HG02885 (cell line): ENCODE measurements around the gene ALPK3.
"Not testable (repeated sequence)": the region's sequence is repeated elsewhere in the genome, so short reads cannot be mapped to it uniquely, and the experiment has no call there.

Experiments
- ATAC-seq: cut with Tn5 transposase; IDR thresholded peaks from one replicate; pipeline ENCODE4 v1.9.1; 2021; ENCODE audit warnings: mild to moderate bottlenecking; ENCODE audit not compliant: unreplicated experiment, poor library complexity

The ALPK3 gene

DNA sequence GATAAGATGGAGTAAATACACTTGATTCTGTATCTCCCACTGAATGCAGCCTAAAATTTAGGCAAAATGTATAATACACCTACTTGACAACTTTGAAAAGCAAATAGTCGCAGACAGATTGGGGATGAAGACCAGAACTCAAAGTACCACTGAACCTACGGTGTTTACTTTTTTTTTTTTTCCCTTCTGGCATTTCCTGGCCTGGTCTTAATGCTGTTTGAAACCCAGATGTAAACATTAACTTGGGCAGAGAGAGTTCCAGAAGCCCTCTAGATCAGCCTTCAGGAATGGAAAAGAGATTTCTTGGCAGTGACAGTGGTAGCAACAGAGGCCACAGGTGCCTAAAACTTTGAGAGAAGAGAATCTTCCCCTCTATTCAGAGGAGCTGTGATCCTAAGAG lies 27.8 kb downstream of the ALPK3 start:
- no peak for ATAC-seq

DNA sequence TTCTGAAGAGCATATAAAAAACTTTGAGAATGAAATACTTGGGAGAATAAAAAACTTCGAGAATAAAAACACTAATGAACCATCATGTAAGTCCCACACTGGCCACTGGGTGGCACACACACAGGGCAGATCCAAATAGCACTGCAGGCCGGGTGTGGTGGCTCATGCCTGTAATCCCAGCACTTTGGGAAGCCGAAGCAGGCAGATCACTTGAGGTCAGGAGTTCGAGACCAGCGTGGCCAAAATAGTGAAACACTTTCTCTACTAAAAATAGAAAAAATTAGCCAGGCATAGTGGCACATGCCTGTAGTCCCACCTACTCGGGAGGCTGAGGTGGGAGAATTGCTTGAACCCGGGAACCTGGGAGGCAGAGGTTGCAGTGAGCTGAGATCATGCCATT lies 28.5 kb downstream of the ALPK3 start:
- not testable (repeated sequence) for ATAC-seq

DNA sequence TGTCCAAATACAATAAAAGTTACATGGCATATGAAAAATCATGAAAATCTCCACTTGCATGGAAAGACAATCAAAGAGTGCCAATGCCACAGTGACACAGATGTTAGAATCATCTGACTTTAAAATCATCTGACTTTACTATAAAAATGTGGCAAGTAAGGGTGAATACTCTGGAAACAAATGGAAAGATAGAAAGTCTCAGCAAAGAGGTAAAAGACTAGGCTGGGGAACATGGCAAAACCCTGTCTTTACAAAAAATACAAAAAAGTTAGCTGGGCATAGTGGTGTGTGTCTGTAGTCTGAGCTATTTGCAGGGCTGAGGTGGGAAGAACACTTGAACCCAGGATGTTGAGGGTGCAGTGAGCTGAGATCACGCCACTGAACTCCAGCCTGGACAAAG lies 29.1 kb downstream of the ALPK3 start:
- ATAC-seq = no peak

DNA sequence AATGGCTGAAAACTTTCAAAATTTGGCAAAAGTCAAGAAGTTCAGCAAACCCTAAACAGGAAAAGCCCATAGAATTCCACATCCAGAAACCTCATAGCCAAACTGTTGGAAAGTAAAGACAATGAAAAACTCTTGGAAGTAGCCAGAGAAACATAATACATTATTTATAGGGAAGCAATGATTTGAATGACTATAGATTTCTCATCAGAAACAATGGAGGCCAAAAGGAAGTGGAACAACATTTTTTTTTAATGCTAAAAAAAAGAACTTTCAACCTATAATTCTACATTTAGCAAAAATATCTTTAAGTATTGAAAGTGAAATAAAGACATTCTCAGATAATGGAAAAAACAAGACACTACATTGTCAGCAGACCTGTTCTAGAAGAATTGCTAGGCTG lies 30.2 kb downstream of the ALPK3 start:
- ATAC-seq = no peak

DNA sequence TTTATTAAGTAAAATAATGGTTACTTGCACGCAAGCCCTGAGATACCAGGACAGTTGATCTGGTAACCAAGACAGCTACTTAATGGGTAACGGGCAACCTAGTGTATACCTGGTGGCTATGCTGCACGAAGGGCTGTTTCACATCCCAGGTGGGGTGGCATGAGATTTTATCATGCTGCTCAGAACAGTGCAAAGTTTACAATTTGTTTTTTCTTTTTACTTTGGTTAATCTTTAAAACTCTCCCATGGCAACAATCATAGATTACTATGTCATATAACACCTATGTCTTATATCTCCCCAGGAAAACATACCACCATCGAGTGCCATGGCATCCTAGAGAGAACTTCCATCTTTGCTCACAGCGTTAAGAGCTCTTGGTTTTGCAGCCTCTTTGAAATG lies 35.1 kb downstream of the ALPK3 start:
- ATAC-seq = no peak

DNA sequence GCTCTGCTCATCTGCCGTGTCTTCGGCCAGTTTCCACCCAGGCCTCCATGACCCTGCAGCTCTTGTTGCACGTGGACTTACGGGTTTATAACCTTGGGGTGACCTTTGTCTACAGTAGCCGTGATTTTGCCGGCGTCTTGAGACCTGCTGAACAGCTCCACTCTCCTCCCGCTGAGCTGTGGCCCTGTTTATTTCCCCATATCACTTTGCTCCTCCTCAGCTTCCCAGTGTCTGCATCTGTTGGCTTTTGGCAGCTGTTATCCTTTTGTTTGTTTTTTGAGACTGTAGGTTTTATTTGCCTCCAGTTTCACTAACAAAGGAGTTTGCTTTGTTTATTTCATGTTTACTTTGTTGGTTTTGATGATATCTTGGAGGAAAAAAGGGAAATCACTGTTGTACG lies 38.0 kb downstream of the ALPK3 start:
- ATAC-seq = no peak

DNA sequence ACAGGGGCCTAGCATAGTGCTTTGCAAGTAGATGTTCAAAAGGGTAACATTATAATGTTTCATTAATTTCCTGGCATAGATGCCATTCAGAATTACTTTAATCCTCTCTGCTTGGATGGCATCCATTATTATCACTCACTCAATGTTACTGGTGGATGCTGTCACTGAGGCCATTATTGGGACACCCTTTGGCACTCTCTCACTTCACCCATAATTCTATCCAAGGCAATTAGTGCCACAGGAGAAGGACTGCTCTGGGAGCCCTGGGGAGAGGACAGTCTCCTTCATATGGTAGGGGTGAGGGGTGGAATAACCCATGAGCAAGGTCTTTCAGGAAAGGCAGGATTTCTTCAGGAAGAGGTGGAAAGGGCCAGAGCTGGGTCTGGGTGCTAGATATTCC lies 38.6 kb downstream of the ALPK3 start:
- no peak for ATAC-seq

DNA sequence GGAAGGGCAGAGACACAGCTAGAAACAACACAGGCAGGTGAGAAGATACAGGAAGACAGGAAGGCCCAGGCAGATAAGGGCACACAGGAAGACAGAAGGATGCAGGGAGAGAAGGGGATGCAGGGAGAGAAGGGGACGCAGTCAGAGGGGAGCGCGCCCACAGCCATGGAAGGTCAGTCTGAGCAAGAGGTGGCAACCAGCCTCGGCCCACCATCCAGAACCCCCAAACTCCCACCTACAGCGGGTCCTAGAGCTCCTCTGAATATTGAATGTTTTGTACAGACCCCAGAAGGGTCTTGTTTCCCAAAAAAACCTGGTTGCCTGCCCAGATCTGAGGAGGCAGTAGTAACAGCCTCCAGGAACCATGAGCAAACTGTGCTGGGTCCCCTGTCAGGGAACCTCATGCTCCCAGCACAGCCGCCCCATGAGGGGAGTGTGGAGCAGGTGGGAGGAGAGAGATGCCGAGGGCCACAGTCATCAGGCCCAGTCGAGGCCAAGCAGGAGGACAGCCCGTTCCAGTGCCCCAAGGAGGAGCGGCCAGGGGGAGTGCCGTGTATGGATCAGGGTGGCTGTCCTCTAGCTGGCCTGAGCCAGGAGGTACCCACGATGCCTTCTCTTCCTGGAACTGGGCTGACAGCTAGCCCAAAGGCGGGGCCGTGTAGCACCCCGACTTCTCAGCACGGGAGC lies 39.7 kb downstream of the ALPK3 start:
- ATAC-seq = no peak

DNA sequence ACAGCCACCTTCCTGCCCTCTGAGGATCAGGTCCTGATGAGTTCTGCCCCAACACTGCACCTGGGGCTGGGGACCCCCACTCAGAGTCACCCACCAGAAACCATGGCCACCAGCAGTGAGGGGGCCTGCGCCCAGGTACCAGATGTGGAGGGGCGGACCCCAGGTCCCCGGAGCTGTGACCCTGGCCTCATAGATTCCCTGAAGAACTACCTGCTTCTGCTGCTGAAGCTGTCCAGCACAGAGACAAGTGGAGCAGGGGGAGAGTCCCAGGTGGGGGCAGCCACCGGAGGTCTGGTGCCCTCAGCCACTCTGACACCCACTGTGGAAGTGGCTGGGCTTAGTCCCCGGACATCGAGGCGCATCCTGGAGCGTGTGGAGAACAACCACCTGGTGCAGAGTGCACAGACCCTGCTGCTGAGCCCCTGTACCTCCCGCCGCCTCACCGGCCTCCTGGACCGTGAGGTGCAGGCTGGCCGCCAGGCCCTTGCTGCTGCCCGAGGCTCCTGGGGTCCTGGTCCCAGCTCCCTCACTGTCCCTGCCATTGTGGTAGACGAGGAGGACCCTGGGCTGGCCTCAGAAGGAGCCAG lies 40.4 kb downstream of the ALPK3 start:
- ATAC-seq = no peak

DNA sequence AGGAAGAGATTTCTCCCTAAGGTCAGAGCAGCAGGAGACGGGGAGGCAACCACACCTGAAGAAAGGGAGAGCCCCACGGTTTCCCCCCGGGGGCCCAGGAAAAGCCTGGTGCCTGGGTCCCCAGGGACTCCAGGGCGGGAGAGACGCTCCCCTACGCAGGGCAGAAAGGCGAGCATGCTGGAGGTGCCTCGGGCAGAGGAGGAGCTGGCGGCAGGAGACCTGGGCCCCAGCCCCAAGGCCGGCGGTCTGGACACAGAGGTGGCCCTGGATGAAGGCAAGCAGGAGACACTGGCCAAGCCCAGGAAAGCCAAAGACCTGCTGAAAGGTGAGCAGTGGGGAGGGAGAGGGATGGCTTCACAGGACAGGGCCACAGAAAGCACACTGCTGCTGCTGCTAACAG lies 41.1 kb downstream of the ALPK3 start:
- ATAC-seq = no peak

DNA sequence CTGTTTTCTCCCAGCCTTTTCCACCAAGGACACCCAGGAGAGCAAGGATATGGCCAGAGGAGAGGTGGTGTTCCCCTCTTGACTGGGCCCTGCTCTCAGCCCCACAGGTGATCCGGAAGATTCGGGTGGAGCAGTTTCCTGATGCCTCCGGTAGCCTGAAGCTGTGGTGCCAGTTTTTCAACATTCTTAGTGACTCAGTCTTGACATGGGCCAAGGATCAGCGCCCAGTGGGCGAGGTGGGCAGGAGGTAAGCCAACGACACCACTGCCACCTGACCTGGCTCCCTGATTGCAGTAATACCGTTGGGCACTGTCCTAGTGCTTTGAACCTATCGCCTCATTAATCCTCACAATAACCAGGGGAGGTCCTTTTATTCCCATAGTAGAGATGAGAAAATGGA lies 42.0 kb downstream of the ALPK3 start:
- no peak for ATAC-seq

DNA sequence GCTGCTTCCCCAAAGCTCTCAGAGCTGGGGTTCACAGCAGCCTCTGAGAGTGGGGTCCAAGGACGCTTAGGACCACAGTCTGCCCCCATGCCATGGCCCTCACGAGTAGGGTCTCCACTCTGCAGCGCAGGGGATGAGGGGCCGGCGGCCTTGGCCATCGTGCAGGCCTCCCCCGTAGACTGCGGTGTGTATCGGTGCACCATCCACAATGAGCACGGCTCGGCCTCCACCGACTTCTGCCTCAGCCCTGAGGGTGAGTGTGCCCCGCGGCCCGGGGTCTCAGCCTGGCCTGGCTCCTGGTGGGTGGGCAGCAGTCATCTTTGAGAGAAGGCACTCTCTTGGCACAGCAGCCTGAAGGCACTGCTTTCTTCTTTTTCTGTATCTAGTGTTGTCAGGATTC lies 42.5 kb downstream of the ALPK3 start:
- ATAC-seq = no peak

DNA sequence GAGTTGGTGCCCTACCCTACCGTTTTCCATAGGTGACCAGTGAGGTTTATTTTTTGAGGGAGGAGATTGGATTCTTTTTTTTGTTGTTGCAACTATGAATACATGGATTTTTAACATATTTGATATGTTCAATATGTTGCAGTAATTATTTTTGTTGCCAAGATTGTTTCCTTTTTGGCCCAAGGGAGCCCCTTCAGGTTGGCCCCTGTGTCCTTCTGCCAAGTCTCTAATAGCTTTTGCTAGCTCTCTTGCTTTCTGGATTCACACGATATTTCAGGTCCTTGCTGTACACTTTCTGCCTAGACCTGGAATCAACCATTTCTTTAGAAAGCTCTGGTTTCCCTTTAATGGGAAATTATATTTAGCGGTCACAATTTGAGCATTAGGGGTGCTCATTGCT lies 44.6 kb downstream of the ALPK3 start:
- ATAC-seq = no peak

DNA sequence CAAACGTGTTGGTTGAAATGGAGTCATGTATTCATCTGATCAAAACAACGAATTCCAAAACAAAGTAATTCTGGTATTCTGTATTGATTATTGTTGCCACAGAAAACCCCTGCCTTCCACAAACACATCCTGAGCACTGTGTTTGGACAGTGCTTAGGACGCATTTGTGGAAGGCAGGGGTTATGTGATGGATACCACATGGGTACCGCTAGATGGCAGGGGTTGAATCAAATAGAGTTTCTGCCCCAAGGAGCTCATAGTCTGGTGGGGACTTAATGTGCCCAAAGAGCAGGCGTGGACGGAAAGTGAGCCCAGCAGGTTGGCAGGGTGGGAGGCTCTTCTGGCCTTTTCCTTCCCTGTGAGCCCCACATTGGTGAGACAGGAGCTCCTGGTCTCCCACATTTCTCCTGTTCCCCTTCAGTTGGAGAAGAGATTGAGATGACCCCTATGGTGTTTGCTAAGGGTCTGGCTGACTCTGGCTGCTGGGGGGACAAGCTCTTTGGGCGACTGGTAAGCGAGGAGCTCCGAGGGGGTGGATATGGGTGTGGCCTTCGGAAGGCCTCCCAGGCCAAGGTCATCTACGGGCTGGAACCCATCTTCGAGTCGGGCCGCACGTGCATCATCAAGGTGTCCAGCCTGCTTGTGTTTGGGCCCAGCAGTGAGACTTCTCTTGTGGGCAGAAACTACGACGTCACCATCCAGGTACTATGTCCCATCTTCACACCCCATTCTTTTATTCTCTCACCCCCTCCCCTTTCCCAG lies 45.2 kb downstream of the ALPK3 start:
- ATAC-seq = no peak

DNA sequence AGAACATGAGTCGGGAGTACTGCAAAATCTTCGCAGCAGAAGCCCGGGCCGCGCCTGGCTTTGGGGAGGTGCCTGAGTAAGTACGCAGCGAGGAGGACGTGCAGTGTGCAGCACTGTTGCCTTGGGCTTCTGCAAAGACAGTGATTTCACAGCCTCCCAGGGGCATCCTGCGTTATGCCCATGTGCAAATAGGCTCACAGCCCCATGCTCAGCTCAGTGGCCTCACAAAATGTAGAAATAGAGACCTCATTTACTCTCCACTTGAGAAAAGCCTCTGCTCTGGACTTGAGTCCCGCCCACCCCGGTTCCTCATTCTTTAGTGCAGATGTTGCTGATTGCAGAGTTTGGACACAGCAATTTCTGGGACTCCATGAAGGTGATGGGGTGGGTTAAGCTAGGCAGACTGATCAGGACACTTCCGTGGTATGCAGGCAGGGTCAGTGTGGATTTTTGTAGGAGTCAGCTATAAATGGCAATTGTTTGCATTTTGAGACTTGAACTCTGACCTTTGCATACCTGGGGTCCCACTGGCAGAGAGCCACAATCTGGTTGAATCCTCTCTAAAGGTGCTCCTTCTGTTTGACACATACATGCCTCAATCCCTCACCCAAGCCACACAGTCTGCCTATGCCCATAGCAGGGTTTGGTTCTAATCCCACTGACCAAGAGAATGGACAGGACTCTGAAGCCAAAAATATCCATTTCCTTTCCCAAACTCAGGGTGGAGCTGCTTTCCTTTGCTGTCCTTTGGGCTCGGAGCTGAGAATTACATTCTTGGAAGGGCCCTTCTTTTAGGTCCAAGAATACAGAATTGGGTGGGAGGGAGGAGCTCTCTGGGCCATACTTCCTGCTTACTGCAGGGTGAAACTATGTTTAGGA lies 46.6 kb downstream of the ALPK3 start:
- ATAC-seq = no peak

DNA sequence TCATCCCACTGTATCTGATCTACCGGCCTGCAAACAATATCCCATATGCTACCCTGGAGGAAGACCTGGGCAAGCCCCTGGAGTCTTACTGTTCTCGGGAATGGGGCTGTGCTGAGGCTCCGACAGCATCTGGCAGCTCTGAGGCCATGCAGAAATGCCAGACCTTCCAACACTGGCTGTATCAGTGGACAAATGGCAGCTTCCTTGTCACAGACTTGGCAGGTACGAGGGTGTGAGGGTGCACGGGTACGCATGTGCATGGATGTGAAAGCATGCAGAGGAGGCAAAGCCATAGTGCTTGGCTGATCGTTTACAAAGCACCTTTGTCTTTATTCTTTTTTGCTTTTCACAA lies 47.3 kb downstream of the ALPK3 start:
- no peak for ATAC-seq

DNA sequence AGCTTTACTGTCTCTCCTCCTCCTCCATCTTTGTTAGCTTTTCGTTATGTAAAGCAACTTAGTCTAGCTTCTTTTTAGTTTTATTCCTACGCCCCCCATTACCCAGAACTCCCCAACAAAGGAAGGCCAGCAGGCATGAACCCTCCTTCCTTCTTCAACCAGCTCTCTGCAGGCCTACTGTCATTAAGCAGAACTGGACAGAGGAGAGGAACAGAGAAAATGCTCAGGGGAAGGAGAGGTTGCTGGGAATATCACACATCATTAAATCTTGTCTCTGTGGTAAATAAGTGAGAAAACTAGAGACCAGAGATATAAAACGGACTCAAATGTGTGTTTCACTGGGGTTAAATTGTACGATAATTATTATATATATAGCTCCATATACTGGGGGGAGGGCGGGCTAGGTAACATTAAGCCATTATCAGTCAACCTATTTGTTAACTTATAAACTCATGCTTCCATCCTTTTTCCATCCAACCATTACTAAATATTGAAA lies 48.0 kb downstream of the ALPK3 start:
- ATAC-seq = no peak

DNA sequence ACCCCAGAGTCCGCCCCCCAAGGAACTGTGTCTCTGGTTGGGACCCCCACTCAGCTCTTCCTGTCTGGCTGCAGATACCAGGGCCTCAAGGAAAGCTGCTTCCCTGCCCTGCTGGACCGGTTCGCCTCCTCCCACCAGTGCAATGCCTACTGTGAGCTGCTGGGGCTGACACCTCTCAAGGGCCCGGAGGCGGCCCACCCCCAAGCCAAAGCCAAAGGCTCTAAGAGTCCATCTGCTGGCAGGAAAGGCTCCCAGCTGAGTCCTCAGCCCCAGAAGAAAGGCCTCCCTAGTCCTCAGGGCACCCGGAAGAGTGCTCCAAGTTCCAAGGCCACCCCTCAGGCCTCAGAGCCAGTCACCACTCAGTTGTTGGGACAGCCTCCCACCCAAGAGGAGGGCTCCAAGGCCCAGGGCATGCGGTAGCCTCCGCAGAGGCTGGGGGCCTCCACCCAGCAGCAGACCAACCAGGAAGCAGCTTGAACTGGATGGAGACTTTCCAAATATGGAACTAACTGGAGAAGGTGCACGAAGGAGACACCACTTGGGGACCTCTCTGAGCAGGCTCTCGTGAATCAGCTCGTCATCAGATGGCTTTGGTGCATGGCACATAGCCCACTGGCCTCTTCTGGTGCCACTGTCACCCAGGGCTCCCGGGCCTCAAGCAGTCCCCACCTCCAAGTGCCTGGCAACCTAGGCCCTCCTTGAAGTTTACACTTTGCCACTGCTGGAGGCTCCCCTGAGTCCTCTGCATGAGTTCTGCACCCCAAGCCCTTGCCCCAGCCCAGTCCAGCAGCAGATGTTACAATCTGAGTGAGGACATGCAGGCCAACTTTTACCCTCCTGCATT lies 51.1 kb downstream of the ALPK3 start:
- ATAC-seq = no peak

DNA sequence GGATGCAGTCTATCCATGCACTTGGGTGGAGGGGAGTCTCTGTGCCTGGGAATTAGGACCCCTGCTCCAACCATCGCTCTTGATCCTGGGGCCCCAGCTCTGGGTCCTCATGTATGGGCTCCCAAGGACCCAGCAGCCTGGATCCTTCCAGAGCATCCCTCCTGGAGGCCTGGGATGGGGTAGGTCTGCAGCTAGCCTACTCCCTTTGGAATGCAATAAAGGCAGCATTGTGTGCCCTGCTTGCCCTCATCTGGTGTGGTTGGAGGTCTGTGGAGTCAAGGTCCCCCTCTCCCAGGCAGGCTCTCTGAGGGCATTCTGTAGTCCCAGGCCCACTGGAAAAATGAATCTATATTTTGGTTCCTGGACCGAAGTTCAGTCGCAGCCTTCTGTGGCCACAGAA lies 52.4 kb downstream of the ALPK3 start:
- no peak for ATAC-seq

DNA sequence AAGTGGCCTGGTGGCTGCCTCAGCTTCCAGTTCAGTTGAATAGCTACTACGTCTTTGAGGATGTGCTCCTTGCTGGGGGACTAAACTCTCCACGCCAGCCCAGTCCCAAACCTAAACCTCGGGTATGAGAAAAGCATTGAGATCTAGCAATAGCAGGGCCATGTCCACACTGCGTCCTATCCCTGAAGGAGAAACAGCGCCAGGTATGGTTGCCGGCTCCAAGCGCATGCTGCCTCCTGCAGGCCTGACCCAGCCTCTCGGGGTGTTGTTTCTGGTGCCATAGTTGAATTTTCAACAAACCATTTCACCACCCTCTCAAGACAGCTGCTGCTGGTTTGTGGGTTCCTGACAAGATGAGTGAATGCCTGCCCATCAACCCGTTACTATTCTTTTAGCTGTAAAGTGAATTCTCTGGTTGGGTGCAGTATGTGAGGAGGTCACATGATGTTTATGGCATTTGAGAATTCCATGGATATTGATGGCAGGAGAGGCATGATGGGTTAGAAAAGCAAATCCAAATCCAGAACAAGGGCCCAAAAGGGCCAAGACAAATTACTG lies 54.4 kb downstream of the ALPK3 start:
- ATAC-seq = no peak
